Fibroblast of mammary gland (primary cell): ENCODE data around the gene LANCL1.

Experiments
- DNase-seq: peaks from one replicate; pipeline ENCODE4 v3.0.0-alpha.2; 2010; ENCODE audit warnings: low read depth
- H3K4me3 ChIP-seq: 2 replicates; pipeline ENCODE4 v1.5.1; 2011; ENCODE audit warnings: low read depth, mild to moderate bottlenecking, low read length, moderate library complexity; ENCODE audit not compliant: control insufficient read depth
- CTCF ChIP-seq: conservative IDR thresholded peaks from 2 replicates; pipeline ENCODE4 v1.5.1; 2011; ENCODE audit warnings: low read depth, low read length, inconsistent platforms; ENCODE audit not compliant: control insufficient read depth, insufficient read depth

Gene LANCL1

GRCh38 chr2:210445732-210446131, 30.8 kb downstream of the LANCL1 start:
- H3K4me3 ChIP-seq, result no peak overlapping the region
- no peak for TF ChIP-seq CTCF
- DNase-seq, result no peak

GRCh38 chr2:210445116-210445707, 31.3 kb downstream of the LANCL1 start:
- peak; percentile 34 for DNase-seq
- H3K4me3 ChIP-seq, result no peak overlapping the region
- peak; percentile 69 for TF ChIP-seq CTCF

GRCh38 chr2:210443527-210443926, 33.0 kb downstream of the LANCL1 start:
- TF ChIP-seq CTCF, result no peak
- H3K4me3 ChIP-seq, result no peak overlapping the region
- DNase-seq, result no peak

GRCh38 chr2:210442878-210443277, 33.7 kb downstream of the LANCL1 start:
- no peak for TF ChIP-seq CTCF
- no peak overlapping the region for H3K4me3 ChIP-seq
- no peak for DNase-seq

- H3K4me3 ChIP-seq, result no peak overlapping the region
- no peak for DNase-seq
- TF ChIP-seq CTCF, result no peak
These were observed 34.1 kb downstream of the LANCL1 start for GRCh38 chr2:210442457-210442856.

- no peak overlapping the region for H3K4me3 ChIP-seq
- no peak for TF ChIP-seq CTCF
- DNase-seq, result no peak
These were observed 36.4 kb downstream of the LANCL1 start for GRCh38 chr2:210440206-210440605.

- TF ChIP-seq CTCF, result no peak
- no peak for DNase-seq
These were observed 41.1 kb downstream of the LANCL1 start for GRCh38 chr2:210435439-210435838.

More at GRCh38 chr2:210435439-210435838, 41.1 kb downstream of the LANCL1 start:
- no peak overlapping the region for H3K4me3 ChIP-seq
